Measurements from ENCODE around the gene CAV3. TPM values are rescaled to one million over a fixed set of nuclear protein-coding genes. Genes with fewer than 3 reads are reported as not detected.

Gene CAV3
- total RNA-seq, 4 donors from 2014 or later, result not detected

DNA sequence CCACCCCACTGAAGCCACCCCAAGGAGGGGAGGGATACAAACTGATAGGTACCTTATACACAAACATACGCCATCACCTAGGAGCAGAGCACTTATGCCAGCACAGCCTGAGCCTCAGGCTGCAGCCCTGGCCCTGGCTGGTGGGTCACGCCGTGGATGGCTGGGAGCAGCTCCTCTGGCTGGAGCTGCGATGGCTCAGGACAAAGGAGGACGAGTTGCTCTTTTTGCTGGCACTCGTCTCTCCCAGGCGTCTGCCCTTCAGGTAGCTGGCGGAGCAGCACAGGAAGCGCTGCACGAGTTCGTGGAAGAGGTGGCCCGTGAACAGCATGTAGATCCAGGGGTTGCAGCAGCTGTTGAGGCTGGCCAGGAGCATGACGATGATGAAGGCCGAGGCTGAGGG lies 19.2 kb downstream of the CAV3 start:
- Histone ChIP-seq H3K36me3 (no peaks in the 10 kb centered on the region), H3K4me3 (no peak overlapping the region), H3K27ac (no peak overlapping the region), H3K4me1 (no peaks in the 10 kb centered on the region), H3K27me3 (no peaks in the 10 kb centered on the region), H3K9me3 (no peaks in the 10 kb centered on the region)
- TF ChIP-seq, protein P1, sequence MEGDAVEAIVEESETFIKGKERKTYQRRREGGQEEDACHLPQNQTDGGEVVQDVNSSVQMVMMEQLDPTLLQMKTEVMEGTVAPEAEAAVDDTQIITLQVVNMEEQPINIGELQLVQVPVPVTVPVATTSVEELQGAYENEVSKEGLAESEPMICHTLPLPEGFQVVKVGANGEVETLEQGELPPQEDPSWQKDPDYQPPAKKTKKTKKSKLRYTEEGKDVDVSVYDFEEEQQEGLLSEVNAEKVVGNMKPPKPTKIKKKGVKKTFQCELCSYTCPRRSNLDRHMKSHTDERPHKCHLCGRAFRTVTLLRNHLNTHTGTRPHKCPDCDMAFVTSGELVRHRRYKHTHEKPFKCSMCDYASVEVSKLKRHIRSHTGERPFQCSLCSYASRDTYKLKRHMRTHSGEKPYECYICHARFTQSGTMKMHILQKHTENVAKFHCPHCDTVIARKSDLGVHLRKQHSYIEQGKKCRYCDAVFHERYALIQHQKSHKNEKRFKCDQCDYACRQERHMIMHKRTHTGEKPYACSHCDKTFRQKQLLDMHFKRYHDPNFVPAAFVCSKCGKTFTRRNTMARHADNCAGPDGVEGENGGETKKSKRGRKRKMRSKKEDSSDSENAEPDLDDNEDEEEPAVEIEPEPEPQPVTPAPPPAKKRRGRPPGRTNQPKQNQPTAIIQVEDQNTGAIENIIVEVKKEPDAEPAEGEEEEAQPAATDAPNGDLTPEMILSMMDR (IDR thresholded peaks at IDR 0.05), result no peak
- no peak for DNase-seq
- intact Hi-C loops (cut with DNase I; ENCODE audit: low total_unique reads), result no loop called here

DNA sequence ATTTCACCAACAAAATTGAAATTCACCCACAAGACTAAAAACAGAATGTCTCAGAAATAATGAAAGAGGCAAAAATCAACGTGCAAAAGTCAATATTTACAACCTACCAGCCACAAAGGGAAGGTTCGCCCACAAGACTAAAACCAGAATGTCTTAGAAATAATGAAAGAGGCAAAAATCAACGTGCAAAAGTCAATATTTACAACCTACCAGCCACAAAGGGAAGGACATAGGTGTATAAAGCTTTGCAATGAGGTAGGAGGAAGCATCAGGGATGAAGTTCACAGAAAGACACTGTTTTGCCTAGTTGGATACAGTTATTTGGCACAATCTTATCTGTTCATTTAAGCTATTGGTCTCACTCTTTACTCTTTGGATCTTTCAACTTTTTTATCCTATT lies 21.5 kb downstream of the CAV3 start:
- H3K9me3 ChIP-seq, result no peaks in the 10 kb centered on the region
- H3K27ac ChIP-seq, result no peak overlapping the region
- intact Hi-C loops (cut with DNase I; ENCODE audit: low total_unique reads), result no loop called here
- H3K27me3 ChIP-seq, result no peaks in the 10 kb centered on the region
- no peaks in the 10 kb centered on the region for H3K36me3 ChIP-seq
- H3K4me3 ChIP-seq, result no peak overlapping the region
- no peaks in the 10 kb centered on the region for H3K4me1 ChIP-seq
- no peak for DNase-seq
- TF ChIP-seq POLR2A (IDR thresholded peaks at IDR 0.05), result no peak
- TF ChIP-seq, protein P1 (IDR thresholded peaks at IDR 0.05), result no peak

DNA sequence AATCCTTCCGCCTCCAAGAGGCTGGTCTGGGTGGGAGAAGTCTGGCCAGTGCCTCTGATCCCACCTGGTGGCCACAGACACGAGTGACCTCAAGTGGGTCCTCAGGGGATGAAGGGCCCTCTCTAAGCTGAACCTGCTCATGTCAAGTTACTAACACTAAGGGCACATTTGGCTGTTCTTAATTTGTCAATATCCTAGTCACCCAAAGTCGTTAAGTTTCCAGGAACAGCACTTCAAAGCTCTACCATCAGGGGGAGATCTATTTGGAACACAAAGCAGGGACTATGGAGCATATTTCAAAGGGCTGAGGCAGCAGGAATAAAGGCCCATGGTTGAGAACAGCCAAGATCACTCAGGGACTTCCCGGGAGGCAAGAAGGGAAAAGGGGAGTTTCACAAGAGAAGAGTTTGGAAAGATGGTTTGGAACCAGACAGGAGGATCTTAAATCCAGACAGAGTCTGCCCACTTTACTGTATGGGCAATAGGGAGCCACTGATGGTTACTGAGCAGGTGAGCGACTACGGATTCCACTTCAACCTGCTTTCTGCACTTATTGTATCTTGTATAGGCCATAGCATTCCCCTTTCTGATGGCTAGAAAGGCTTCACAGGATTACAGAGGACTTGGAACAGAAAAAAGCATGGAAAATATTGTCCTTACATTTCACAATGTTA lies 22.1 kb downstream of the CAV3 start:
- H3K27ac ChIP-seq, result no peak overlapping the region
- TF ChIP-seq, protein P1 (IDR thresholded peaks at IDR 0.05), result no peak
- no peak for TF ChIP-seq POLR2A (IDR thresholded peaks at IDR 0.05)
- no peak for DNase-seq
- no peaks in the 10 kb centered on the region for H3K9me3 ChIP-seq
- H3K4me1 ChIP-seq, result no peaks in the 10 kb centered on the region
- H3K27me3 ChIP-seq, result no peaks in the 10 kb centered on the region
- intact Hi-C loops (cut with DNase I; ENCODE audit: low total_unique reads), result no loop called here
- H3K4me3 ChIP-seq, result no peak overlapping the region
- no peaks in the 10 kb centered on the region for H3K36me3 ChIP-seq

DNA sequence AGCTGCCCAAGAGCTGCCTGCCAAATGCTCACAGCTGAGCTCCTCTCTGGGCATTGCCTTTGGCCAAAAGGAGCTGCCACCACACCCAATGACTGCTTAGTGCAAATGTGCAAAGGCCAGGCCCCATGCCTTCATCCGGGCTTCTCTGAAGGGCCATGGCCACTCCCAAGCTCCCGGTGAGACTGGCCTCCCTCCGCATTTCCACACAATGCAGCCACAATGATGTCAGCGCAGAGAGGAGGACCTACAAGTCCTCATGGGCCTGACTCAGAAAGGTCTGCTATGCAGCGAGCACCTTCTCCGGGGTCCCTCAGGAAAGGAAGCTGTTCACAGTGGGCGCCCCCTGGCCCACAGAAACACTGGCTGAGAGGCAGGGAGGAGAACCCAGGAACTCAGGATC lies 23.1 kb downstream of the CAV3 start:
- Histone ChIP-seq H3K4me1 (no peaks in the 10 kb centered on the region), H3K9me3 (no peaks in the 10 kb centered on the region), H3K27ac (no peak overlapping the region), H3K27me3 (no peaks in the 10 kb centered on the region), H3K4me3 (no peak overlapping the region), H3K36me3 (no peaks in the 10 kb centered on the region)
- no peak for TF ChIP-seq POLR2A (IDR thresholded peaks at IDR 0.05)
- TF ChIP-seq, protein P1 (IDR thresholded peaks at IDR 0.05), result no peak
- DNase-seq, result no peak
- intact Hi-C loops (cut with DNase I; ENCODE audit: low total_unique reads), result no loop called here

DNA sequence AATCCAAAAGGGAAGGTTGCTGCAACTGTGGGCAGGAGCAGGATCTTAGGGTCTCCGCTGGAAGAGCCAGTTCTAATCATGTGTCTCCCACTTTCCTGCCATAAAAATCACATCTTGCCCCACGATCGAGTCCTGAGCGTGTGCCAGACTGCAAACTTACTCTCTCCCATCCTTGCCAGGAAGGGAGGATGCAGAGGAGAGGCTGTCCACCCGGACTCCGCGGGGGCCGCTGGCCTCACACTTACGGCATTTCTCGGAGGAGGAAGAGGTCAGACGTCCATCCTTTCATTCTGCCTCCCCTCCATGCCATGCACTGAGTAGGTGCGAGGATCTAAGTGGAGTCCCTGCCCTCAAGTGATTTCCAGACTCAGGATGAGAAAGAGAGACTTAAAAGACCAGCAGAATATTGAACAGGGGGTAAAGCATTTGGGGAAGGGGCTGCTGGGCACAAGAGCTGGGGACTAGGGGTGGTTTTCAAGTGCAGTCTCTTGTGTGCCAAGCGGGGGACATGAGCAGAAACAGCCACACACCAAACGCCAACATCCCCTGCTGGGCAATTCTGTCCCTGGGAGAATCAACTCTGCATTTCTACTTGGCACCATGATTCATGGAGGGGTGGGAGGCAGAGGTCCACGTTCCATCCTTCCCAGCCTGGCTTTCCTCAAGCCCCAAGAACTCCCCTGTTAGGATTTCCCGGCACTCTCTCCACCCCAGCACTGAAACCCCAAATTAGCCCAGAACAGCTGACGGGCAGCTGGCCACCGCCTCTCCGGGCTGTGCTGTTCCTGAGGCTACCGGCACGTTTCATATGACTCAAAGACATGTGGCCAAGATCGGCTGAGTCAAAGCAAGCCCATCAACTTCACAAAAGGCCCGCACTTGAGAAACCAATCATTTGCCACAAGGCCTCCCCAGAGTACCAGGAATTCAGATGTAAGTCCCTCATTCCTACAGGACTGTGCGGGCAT lies 24.2 kb downstream of the CAV3 start:
- Histone ChIP-seq H3K9me3 (no peaks in the 10 kb centered on the region), H3K27ac (no peak overlapping the region), H3K36me3 (no peaks in the 10 kb centered on the region), H3K4me3 (no peak overlapping the region), H3K27me3 (no peaks in the 10 kb centered on the region), H3K4me1 (no peaks in the 10 kb centered on the region)
- TF ChIP-seq, protein P1 (IDR thresholded peaks at IDR 0.05), result no peak
- no peak for TF ChIP-seq POLR2A (IDR thresholded peaks at IDR 0.05)
- peak in 1 of 2 donors; percentile 45 for DNase-seq
- intact Hi-C loops (cut with DNase I; ENCODE audit: low total_unique reads), result no loop called here
